Superior temporal gyrus (tissue), 1 donor: Measurements from ENCODE around the gene NPS.

Experiments
- DNase-seq: peaks from one replicate; pipeline ENCODE4 v3.0.0-alpha.2; 2016; ENCODE audit errors: extremely low spot score

Gene NPS, protein sequence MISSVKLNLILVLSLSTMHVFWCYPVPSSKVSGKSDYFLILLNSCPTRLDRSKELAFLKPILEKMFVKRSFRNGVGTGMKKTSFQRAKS

DNA sequence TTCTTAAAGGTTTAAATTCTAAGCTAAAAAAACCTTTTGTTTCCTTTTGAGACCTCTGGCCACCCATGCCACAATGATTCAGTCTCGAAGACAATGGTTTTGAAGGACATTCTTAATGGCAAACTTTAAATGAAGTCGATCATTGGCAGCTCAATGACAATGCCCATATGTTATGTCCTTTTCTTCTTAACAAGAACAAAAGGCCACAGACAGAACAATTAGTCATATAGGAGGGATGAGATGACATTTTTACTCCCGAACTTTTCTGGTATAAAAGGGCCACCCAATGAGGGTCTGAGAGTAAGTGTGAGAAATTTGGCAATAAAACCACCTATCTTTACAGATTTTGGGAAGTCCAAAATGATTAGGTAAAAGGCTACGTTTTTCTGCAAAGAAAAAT lies at the start of gene NPS:
TSS of gene NPS (plus strand) at position 301 of the 400 bp plus-strand sequence. CDS start at position 361, 60 bp downstream.
- no peak for DNase-seq

DNA sequence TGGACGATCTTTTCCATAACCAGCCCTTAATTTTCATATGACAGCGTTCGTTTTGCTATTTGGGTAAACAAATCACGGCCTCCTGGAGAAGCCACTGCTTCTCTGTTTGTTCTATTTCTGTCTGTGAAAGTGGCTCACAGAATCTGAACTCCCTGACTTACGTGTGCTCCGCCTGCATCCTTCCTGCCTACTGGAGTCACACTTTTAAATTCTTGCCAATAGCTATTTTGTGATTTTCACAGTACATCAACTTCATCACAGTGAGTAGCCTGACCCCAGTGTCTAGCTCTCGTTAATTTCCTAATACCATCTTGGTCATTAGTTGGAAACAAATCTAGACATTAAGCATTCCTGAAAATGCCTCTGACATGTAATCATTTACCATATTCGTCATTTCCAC lies 49.0 kb upstream of the NPS start:
- DNase-seq, result no peak

DNA sequence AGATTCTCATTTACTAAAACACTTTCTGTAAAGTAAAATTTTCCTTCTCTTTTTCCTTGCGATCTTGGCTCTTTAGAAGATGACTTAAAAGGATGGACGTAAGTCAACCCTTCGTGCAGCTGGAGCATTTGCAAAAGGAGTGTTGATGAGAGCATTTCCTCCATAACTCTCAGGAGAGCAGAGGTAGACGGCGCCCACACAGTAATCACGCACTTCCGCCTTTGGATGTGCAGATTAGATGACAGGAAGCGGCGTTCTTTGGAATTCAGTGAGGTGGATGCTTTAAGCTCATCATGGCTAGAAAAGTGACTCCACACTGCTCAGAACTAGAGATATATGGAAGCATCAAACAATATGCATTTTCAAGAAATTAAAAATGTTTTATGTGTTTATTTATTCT lies 43.0 kb upstream of the NPS start:
- no peak for DNase-seq

DNA sequence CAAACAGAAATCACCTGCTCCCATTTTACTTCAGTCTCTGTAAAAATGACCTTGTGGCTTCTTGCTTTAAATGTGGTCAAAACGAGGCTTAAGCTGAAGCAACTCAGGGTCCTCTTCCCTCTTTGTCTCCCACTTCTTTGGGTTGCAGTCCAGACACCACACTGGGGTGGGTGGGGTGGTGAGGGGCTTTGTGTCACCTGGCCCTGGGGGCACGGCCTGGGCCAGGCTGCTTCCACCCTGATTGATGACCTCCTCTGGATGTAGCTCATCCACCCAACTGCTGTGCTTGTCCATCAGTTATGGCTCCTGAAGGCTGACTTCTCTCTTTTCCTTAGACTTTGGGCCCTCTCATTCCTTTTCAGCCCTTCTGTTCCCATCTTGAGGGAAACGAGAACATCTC lies 26.8 kb upstream of the NPS start:
- no peak for DNase-seq

DNA sequence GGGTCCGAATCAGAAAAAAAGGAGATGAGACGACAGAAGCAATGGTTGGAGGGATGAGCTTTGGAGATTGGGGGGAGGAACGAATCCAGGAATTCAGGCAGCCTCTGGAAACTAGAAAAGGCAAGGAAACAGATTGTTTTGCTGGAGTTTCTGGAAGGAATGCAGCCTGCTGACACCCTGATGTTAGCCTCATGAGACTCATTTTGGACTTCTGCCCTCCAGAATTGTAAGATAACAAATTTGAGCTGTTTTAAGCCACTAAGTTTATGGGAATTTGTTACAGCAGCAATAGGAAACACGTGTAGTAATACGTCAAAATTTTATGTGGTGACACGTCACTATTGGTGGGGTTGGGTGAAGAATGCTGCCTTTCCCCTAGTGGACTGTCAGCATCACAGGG lies 25.6 kb upstream of the NPS start:
- no peak for DNase-seq

DNA sequence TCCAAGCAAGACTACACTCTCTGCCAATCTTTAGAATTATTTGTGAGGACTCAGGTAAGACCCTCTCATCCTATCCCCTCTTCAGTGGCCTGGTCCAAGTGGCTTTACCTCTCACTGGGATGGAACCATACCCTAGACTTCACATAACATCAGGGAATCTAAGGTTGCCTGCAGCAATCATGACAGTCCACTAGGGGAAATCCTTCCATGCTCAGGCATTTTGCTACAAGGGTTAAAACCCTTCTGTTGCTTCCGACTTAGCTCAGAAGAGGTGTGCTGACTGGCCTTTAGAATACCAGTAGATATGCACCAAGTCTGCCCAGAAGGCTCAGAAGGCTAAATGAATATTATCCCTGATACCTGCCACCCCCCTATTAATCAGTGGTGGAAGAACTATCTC lies 24.9 kb upstream of the NPS start:
- DNase-seq, result no peak

DNA sequence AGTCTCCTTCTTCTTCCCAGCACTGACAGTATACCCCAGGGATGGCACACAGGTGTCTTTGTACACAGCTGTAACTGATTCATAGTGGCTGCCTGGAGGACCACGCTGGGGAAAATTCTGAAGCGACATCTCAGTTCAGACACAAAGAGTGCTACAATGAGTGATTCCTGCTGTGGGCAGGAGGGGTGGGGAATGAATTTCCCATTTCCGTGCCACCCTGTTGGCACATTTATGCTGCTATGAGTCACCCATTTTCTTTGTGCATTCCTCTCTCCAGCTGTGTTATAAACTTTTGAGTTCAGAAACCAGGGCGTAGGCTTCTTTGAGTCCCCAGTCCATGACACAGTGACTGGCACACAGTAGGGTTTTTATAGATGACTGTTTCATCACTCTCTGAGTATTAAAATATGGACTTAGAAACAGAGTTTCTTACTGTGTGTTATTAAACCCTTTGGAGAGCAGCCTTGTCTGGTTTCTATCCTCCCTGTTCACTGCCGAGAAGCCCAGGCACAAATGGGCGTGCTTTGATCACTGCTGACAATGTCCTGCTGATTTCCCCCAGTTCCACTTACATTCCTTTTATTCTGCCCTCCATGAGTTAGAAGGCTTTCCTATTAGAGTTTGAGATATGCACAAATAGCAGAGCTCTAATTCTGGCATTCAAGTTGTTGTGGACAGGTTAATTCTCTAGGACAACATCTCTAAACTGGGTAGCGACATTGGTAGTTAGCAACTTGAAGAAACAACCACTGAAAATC lies 24.0 kb upstream of the NPS start:
- DNase-seq, result no peak

DNA sequence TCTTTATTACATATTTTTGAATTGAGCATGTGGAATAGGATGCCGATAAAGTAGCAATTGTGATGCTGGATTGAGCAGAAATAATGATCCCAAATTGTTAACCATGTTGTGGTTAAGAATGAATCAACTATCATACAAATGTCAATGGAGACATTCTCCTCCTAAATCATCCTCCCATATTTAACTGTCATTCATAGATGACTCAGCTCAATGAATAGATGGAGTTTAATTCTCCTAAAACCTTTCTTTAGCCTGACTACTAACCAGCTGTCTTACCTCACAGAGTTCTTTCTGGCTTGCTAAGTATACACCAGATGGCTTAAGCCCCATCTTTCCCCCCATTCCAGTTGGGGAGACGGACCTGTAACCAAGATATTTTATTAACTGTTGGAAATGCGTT lies 23.4 kb upstream of the NPS start:
- no peak for DNase-seq

DNA sequence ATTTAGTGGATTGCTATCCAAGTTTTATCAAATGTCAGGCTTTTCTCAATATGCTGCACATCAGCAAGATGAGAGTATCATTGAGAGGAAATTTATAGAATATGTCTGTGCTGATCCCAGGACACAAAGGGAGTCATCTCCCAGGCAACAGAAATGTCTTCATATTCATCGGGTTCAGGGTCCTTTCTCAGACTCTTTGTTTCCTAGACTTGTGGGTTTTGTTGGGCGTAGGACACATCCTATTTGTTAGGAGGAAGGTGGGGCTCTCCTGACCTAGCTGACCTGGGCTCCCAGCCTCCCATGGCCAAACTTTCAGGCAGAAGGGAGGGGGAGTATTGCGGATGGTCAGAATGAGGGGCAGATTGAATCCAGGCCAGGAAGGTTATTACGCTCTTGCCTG lies 22.9 kb upstream of the NPS start:
- no peak for DNase-seq

DNA sequence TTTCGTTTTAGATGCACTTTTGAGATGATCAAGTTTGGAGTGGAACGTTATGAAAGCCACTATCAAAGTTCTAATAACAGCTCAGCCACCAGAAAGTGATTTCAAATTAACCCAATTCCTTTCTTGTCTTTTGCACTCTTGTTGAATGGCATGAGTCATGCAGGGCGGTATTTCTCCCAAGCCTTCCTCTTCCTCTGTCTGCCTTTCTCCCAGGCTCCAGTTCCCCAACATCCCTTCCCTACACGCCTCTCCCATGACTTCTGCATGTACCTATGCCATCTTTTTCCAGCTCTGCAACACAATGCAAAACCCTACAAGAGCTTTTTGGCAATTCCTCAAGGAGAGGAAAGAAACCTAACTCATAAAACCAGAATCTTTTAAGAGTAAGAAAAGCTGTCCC lies 21.8 kb upstream of the NPS start:
- DNase-seq, result no peak

DNA sequence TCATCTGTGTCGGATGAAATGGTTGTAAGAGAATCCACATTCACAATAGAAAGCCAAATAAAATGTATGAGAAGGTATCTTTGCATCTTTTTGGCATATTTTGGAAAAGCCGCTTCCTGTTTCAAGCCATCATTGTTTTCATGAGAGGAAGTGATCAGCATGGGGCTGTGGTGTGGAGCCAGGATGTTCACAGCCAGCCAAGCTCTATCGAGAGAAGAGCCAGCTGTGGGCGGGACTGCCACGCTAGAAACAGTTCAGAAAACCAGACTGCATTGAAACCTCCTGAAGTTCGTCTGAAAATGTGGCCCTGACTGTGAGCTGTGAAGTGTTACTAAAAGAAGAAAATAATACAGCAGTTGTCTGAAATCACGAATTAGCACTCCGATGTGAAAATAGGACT lies 21.2 kb upstream of the NPS start:
- DNase-seq, result peak; percentile 75

DNA sequence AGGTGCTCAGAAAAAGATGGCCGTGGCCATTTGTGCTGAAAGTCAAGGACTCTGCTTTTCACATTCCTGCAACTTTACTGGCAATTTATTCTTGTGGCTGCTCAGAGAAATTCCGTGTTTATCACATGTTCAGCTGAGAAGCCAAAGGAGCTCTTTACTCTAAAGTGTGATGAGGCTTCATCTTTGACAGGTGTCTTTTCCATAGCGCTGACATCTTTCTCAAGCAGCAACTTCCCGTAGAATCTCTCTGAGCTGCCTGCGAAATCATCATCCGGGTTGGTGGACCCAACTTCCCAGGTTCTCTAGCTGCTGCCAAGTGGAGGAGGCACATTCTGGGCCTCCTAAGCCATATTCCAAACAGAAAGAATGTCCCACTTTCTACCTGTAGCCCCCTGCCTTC lies 16.9 kb upstream of the NPS start:
- no peak for DNase-seq

DNA sequence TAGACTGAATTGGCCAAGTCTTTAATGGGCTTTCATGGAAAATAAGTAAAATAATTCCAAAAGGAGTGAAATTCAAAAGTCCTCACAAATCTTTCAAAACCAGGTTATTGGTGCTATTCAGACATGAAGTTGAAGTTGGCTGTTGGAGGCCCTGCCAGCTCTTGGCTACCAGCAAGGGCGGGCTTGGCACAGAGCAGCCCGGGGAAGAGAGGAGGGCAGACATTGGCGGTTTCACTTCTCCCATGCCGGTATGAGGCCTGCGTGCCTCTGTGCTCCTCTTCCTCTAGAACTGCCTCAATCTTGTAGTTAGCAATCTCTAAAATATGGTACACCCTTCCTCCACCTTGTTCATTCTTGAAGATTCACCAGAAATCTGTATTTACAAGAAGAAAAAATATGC lies 16.4 kb upstream of the NPS start:
- no peak for DNase-seq

DNA sequence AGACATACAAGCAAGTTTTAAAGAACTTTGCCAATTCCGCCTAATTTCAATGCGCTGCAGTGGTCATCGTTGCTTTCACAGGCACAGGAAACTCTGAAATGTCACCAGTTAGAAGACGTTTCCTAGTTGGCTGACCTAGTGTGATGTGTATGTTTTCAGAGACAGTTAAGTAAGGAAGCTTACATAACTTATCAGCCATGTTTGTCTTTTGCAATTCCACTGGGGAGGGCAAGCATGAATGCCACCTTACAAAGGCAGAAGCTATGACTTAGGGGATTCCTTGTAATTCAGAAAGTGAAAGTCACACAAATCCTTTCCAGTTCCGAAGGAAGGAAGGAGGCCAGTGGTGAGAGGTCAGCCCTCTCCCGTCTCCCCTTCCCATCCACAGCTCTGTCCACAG lies 15.0 kb upstream of the NPS start:
- no peak for DNase-seq

DNA sequence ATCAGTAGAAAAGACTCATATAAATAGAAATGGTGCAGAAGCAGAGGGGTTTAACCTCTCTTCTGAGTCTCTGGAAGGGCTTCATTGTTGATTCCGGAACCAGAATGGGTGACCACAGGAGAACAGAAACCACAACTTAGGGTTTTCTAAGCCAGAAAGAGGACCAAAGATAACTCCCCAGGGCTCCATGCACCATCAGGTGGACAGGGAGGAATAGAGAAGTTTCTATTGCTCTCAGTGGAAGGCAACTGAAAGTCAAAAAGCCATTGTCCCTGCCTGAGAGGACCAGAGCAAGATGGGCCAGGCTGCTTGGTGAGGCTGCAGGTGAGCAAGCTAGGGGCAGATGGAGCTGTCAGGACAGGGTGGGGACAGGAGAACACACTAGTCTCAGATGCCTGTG lies 14.6 kb upstream of the NPS start:
- DNase-seq, result no peak

DNA sequence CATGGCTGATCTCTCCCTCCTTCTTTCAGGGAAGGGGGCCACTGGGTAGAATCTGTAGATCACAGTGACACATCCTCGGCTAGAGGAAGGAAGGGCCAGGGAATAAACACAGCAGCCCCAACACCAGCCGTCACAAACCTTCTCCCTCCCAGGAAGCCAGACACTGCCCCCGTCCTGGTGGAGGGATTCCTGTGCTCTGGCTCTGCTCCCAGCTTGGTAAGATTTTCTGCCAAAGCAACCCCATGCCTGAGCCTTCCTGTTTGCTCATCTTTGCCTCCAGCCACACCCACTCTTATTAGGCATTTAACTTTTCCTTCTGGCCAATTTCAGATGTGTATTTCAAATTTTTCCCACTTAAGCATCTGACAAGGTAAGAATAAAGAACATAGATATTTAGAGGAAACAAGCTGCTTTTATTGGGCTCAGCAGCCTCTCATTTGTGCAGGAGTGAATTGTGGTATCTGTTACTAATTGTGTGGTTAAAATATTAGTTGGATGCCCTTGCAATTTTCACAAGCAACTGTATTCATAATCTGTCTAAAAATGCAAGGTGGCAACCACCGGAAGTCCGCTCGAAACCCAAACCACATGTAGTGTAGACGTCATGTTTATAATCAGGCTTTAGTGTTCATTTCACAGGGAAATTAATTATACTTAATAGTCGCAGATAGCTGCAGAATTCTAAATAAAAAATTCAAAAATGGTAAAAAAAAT lies 13.2 kb upstream of the NPS start:
- DNase-seq, result no peak

DNA sequence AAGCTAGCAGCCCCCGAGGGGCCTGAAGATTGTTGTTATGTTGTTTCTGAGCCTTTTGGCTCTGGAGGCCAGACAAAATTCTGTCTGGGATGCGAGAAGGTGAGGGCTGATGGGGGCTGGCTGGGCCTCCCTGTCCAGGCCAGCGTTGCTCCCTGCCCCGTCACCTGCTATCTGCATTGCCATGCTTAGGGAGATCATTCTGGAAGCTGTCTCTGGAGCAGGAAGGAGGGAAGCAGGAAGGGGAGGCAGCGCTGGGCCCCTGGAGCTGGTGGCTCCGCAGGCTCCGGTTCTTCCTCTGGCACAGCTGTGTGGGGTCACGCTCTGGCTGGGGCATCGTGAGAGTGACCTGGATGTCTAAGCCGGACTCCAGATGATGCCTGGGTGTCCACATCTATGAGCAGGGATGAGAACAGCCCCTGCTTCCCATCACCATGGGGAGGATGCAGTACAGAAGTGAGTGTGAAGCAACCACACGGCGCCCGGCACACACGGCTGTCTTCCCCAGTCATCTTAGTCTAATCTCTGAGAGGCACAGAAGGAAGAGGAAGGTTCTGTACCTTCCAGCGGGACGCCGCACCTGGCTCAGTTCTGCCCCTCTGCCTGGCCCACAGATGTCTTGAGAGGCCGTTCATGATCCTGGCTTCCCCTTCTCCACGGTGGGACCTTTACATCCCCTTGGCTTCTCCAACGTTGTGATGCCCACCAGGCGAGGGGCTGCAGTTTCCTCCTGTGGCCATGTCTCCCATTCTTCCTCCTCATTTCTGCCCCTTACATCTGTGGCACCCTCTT lies 11.9 kb upstream of the NPS start:
- no peak for DNase-seq

DNA sequence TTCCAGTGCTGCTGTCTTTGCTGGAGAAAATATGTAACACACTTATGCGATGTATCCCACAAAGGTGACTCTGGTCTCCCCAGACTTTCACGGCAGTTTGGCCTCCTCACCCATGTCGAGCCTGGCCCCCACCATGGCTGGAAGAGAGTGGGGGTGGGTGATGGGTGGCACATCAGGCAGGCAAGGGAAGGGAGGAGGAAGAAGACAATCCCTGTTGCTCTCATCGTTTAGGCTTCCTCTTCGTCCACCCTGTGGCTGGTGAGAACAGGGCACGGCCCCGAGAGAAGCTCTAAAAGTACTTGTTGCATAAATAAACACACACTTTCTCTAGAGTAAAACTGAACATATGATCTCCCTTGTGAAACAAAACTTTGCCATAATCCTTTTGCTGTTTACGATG lies 11.2 kb upstream of the NPS start:
- DNase-seq, result no peak

DNA sequence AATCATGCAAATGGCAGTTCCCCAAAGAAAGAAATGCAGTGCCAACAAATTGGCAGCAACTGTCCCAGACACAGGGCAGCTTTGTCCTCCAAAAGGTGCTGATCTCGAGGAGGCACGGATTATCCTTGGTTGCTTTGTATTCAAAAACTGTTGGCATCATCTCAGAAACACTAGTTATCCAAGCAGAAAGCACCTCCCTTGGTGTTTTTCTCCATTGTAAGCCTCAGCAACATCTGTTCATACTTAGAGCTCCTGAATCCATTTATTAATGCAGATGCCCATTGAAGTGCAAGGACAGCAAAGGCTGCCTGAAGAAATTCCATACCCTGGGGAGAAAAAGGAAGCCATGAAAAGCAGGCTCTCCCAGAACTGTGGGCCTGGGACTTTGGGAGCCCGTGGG lies 1.1 kb upstream of the NPS start:
- no peak for DNase-seq

DNA sequence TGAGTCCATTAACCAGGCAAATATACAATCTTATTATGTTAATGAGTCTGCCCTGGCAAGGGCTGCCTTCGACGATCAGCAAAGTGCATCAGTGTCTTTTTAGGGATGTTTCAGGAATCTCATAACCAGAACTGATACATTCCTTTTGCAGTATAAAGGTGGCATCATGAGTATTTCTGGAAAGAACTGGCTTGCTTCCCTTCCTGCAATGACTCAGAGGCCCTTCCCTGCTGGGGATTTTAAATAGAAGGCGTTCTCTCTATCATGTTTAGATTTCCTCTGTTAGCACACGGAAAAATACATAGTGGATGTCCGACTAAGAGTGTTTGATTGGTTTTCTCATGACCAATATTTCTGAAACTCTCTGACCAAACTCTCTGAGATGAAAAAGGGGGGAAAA lies 1.8 kb downstream of the NPS start:
- peak; percentile 62 for DNase-seq

DNA sequence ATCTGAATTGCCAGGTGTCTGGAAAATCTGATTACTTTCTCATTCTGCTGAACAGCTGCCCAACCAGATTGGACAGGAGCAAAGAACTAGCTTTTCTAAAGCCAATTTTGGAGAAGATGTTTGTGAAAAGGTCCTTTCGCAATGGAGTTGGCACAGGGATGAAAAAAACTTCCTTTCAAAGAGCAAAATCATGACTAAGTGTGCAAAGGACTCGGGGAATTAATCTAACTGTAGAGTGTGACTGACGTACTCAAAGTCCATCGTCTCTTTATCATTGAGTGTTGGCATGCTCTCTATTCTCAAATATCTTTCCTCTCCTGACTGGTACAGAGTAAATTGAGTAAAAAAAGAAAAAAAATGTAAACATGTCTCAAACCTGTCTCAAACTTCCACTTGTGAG lies 3.3 kb downstream of the NPS start:
- no peak for DNase-seq

DNA sequence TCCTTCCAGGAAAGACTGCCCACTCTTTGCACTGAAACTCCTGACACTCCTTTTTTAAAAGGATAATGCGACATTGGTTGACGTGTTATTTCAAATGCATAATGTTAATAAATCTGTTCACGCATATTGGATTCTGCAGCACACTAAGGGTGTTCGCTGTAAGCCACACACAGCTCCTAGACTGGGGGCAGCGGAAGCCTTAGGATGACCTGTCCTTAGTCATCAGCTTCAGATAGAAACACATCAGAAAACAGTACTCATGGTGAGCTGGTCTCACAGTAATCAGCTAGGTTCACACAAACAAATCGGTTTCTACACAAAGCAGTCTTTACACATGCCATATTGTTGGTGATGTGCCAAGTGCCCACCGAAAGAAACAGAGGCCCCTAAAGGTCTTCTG lies 4.3 kb downstream of the NPS start:
- no peak for DNase-seq

DNA sequence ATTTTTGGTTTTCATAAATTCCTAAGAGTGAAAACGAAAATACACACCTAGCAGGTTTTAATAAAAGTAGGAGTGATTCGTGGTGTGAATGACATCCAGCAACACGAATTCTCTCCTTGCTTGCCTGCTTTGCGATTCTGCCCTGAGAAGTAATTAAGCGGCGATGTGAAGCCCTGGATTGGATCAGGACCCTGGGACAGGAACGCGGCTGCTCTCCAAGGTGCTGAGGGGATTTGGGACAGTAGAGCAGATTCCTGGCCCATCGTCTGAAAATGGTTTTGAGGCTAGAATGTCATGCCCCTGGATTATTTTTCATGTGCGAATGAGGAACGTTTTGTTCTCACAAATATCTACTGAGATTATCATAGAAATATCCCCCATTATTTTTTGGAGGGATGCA lies 7.8 kb downstream of the NPS start:
- DNase-seq, result no peak
